HG02763 (cell line): ENCODE data around the gene WDFY4.

ENCODE experiments used
- ATAC-seq: cut with Tn5 transposase; IDR thresholded peaks from one replicate; pipeline ENCODE4 v1.9.1; 2021; ENCODE audit warnings: mild to moderate bottlenecking, moderate library complexity; ENCODE audit not compliant: unreplicated experiment

WDFY4 gene

DNA sequence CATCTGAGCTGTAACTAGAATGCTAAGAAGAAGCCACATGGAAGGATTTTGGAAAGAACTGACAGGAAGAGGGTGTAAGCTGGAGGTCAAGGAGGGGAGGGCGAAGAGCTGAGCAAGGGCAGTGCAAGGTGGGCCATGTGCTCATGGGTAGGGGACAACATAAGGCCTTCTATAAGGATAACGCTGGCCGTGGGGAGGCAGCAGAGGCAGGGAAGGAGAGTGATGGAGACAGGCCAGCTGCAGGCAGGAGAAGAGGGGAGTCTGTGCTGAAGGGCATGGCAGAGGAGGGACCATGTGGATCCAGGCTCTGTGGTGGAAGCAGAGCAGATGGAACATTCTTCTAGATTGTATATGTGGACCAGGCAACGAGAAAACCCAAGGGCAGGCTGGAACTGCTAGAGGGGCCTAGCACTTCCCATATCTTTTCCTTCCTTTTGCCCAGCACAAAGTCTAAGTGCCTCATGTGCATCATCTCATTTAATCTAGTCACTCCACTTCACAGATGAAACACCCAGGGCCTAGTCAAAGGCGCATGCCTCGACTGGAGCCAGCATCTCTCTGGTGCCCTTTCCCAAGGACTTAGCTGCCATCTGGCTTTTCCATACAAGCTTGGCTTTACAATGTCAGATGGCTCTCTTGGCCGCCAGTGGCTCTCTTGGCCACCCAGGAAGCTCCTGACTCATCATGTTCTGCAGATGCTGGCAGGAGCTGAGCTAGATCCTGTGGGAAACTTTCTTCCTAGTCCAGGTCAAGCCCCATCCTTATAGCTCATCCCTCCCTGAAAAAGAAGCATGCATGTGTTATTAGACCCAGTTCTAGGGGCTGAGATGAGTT is 248.4 kb downstream of the WDFY4 start:
- no peak for ATAC-seq

DNA sequence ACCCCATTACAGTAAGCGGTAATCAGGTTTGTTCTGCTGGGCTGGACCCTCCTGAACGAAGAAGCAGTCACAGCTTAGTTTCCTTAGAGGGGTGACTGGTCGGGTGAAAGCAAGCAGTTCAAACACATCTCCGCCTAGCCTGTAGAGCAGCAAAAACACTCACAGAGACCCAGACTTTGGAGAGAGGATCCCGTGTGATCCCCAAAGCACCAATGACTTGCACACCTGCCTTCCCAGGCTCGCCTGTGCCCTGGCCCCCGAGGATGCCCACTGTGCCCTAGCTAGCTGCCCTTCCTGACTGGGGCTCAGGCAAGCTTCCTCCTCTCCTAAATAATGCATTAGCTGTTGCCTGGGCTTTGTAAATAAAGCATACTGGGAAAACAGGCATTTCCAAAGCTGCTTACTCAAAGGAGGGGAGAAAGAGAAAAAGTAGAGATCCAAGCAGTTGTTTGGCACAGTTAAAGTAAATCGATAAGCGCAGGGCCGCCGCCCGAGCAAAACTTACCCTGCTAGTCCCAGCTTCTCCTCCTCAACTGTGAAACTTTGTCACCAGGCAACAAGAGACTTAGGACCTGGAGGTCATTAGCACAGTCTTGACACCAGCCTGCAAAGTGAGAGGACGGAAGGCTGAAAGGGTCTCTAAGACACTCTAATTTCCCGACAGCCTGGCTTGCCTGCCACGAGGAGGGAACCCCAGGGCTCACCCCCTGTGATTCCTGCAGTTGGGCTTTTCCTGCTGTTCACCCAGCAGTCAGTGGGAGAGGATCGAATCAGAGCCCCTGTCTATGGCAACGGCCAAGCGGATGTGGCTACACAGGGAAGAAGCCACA is 250.2 kb downstream of the WDFY4 start:
- ATAC-seq: no peak

DNA sequence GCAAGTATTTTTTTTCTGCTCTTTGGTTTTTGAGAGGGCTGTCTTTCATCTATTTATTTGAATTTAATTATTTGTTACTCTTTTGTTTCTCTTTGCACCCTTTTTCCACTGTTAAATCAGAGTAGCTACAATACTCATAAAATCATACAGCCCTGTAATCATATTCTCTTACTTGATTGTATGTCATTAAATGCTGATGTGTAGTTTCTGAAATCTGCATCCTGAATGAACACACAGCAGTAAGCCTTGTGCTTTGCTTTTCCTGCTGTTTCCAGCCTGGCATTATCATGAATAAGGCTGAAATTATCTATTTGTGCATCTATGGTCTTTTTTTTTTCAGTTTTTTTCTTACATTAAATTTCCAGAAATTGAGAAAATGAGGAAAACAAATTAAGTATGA is 250.9 kb downstream of the WDFY4 start:
- ATAC-seq: no peak

DNA sequence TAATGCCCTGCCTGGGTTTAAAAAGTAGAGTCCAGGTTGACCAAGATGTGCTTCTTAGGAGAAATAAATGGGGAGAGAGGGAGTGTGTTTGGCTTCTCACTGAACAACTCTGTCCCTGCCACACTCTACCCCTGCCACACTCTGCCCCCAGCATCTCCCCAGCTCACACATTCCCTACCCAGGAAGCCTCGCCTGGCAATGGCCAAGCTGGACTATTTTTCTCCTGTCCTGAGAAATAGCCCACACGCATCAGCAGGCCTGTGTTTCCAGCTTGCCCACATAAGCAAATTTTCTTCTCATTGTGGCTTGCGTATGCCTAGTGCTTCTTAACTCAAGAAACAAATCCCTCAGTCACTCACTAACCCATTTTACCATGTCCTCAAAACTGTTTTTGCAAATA is 253.1 kb downstream of the WDFY4 start:
- ATAC-seq: no peak

DNA sequence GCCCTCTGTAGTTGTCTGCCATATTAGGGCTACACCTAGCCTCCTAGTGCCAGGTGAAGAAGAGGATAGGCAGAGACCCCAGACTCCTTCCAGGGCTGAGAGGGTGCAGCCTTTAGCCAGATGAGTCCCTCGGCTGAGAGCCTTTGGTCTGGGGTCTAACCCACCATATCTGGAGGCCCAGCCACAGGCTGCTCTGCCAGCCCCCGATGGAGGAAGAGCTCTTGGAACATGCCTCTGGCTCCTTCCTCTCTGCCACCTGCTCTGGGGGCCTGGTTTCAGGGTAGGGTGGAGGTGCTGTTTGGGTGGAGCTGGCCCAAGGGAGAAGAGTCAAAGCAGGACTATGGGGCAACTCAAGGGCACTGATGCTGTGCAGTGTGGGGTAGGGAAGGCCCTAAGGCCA is 253.6 kb downstream of the WDFY4 start:
- no peak for ATAC-seq

DNA sequence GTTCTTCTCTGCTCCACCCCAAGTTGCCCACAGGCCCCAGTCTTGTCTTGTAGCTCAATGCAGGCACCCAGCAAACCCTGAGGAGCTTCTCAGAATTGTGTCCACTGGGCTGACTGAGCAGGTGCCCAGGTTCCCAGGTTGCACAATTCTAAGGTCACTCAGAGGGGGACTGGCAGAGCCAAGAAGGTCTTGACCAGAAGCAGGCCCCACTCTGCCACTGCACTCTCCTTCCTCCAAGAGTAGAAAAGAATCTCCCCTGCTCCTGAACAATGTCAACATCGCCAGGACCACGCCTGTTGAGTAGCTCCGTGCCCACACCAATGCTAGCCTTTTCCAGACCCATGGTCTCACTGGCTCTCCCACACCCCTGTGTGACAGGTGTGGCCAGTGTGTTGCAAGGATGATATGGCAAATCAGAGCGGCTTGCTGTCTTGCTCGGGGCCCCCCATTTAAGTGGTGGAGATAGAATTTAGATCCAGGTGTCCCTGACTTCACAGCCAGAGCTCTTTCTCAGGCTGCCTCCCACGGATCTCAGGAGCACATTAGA is 254.4 kb downstream of the WDFY4 start:
- no peak for ATAC-seq

DNA sequence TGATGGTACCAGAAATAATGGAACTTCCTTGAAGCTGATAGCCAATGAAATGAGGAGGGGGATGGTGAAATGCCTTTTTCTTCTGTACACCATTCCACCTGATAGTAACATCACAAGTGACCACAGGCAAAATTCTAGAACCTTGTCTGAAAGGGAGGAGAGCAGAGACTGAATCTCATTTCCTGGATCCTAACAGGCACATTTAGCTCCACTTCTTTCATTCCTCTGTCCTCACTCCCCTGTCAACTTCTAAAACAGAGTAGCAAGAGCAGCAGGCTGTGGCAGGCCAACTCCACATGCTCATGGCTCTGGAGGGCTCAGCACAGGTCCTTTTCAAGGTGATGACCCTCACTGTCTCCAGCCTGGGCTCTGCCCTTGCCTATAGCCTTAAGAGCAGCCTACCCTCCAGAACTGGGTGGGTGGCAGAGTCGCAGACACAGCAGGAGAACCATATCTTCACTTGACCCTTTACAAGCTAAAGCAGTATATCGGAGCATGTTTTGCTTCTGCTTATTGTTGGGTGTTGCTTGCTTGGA is 255.2 kb downstream of the WDFY4 start, which contains the start of gene LRRC18:
Gene LRRC18 (minus strand): TSS at position 51 of the 536 bp plus-strand sequence. CDS start 25,685 bp downstream, outside the sequence.
- no peak for ATAC-seq

DNA sequence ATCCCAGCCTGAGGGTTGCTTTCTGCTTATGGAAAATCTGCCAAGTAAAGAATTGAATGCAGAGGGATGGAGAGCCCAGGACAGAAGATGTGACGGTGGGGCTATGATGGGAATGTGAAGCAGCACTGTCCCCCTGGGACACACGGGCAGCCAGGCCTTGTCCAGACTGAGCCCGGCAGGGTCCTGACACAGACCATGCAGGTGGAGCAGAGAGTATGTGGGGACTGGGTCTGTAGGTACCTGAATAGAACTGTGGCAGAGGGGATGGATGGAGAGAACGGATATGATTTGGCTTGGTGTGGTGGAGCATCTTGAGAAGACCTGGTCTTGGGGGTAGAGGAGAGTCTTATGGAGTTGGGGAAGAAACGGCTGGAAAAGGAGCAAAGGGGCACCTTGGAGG is 255.7 kb downstream of the WDFY4 start:
- no peak for ATAC-seq

DNA sequence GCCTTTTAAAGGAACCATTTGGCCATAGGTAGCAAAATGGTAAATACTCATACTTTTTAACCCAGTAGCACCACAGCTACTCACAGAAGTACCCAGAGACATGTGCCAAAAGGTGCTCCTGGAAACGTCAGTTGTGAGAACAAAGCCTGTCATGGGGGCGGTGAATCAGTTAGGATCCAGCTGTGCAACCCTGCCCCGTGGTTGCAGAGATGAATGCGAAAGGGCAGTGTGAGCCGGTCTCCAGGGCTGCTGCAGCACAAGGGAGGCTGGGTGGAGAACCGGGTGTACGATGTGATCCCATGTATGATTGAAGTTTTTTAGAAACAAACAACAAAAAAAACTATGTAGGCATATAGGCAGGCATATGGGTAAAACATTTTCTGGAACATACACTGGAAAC is 256.3 kb downstream of the WDFY4 start:
- ATAC-seq: no peak

DNA sequence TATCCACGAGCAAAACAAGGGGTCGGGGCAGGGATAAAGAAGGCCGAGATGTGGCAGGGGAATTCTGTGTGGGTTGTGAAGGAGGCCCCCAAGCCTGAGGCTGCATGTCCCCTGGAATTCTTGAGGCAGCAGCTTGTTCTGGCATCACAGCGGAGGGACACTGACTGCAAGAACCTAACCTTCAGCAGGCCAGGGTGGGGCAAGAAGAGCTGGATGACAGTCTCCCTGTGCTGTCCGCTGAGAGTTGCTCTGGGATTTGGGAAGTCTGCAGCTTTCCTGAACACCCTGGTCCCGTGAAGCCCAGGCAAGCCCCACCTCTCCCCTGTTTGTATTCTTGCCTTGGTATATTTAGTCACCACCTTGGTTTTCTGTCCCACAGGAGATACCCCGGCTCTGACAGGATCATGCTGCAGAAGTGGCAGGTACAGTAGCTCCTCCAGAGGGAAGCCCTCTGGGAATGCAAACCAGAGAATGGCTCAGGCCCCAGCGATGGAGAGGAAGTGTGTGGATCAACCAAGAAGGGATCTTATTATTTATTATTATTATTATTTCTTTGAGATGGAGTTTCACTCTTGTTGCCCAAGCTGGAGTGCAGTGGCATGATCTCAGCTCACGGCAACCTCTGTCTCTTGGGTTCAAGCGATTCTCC is 256.9 kb downstream of the WDFY4 start:
- ATAC-seq: no peak

DNA sequence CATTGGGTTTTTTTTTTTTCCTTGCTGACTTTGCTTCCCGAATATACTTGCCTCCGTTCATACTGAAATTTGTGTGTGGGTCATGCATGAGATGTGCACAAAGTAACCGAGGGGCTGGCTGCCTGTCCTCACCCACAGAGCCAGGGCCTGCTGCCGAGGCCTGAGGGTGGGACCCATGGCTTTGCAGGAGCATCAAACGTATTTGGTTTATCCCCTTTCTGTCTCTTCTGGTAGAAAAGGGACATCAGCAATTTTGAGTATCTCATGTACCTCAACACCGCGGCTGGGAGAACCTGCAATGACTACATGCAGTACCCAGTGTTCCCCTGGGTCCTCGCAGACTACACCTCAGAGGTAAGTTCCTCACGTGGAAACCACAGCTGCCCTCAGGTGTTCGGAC is 258.4 kb downstream of the WDFY4 start:
- ATAC-seq: no peak

DNA sequence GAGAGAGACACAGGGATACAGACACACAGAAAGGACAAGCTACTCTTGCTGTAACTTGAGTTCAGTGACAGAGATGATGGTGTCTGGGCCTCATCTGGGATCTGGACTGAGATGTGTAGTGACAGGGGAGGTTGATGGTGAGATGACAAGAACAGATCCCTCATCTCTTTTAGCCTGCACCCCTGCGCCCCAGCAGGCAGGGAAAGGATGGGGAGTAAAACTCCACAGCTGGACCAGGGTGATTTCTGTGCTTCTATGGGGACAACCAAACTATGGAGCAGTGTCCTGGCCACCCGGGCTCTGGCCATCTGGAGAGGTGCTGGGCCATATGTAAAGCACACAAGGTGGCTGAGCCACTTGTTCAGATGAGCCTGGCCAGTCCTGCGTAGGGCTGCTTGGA is 259.5 kb downstream of the WDFY4 start:
- ATAC-seq: no peak

DNA sequence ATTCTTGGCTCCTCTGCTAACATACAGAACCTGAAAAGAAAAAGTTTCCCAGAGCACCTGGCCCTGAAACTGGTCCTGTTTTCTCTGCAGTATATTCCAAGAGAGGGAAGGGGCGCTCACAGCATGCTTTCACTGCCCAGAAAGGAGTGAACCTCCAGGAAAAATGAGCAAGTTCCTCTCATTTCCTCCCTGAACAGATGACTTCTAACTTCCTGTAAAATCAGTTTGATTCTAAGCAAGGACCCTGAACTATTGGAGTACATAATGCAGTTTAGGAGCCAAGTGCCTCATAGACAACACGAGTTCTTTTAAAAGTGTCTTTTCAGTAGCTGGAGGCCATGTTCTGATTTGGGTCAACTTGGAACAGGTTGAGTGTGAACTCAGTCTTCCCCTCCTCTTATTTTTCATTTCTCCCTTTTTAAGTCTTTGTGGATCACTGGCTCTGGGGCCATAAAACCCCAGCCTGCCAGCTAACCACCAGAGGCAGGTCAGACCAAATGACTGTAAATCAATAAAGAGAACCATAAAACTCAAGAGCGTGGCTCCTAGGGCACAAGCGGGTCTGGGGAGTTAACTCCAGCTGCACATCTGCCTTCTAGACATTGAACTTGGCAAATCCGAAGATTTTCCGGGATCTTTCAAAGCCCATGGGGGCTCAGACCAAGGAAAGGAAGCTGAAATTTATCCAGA is 260.9 kb downstream of the WDFY4 start:
- ATAC-seq: no peak

DNA sequence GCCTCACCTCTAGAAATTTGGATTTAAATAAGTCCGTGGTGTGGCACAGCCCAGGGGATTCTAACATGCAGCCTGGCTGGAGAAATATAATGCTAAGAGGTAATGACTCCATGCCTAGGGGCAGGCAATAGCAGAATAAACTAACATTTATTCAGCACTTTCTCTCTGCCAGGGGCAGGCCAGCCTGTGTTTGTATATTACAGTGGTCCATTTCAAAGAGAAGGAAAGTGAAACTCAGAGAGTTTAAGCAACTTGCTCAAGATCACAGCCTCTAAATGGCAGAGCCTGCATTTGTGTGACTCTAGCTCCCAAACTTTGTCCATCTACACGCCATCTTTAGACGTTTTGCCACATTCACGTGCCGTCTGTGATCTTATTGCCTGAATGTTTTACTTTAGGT is 261.7 kb downstream of the WDFY4 start:
- ATAC-seq: no peak

DNA sequence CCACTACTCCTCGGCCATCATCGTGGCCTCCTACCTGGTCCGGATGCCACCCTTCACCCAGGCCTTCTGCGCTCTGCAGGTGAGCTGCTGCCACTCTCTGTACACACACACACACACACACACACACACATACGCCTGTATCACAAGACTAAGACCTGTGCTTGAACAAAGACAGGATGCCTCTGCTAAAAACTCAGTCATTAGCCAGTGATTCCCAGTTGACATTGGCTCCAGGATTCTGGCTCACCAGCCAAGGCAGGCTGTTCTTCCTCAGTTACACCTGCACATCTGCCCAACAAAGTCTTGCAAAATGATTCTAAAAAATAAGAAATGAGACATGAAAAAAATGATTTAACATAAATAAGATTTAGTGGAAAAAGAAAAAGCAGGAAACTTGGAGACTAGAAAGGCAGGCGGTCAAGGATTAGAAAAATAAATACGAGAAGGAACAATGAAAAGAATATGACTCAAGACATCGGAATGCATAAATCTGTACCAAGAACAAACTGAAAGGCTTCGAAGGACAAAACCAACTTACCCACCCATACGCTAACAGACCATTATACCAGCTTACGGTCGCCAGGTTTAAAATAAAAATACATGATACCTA is 262.3 kb downstream of the WDFY4 start:
- no peak for ATAC-seq

DNA sequence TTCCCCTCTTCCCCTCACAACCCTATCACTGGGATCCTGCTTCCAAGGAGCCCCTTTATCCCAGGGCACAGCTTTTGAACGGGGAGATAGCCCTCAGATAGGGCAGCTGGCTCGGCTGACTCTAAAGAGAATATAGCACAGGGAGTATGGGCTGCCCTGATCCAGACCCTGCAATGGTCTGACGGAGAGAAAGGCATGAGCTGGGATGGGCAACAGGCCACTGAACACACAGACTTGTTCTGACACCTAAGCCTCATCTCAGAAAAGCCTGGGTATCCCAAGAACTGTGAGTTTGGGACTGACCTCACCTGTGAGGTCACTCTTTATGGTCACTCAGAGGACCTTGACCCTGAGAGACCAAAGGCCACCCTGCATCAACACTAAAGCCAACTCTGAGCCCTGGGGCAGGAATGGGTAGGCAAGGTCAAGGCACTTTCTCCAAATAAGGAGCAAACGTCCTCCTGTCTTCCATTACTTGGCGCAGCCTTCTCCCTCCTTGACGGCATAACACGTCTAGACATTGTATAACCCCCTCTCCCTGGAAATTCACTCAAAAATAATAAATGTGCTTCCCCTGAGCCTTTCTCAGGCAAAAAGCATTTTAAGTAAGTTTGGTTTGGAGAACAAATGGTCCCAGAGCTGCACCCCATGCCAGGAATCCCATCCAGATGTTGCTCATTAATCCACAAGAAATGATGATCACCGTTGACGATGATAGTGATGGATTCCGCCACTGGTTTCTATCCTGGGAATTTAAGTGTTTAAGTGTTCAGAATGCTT is 263.2 kb downstream of the WDFY4 start:
- ATAC-seq: no peak

DNA sequence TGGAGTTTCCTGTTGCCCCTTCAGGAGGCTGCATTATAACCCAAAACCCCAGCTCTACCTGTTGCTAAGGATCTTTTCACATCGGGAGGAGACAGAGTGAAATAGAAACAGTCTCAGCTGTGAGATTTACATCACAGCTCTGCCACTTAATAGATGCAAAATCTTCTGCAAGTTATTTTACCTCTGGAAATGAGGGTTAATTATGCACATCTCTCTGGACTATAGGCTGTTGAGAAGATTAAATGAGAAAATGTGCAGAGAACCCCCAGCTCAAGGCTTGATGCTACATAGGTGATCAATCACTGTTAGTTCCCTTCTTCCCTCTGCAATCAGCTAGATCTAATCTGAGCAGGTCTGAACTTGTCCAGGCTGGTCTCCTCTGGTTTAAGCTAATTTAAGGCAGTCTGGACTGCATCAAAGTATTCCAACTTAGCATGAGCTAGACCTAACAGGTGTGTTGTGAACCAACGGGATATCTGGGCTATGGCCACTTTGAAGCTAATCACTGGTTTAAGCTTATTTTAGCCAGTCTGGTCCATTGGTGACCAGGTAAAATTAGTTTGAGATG is 263.9 kb downstream of the WDFY4 start:
- no peak for ATAC-seq

DNA sequence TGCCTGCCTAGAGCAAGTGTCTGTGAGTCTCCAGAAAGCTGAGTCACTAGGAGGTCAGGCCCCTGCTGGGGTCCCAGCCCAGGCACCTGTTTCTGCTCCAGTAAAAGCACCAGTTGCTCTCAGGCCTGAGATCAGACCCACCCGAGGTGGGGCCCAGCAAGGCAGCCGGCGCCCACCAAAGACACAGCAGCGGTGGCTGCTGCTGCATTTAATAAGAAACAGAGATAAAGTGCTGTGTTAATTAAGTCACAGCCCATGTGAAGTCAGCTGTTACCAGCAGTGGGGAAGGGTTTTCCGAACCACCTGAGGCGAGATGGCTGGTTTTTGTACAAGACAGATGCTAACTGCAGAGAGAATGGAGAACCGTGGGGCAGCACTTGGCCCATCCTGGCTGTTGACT is 267.0 kb downstream of the WDFY4 start:
- ATAC-seq: no peak
